ENCODE results near the gene MMP15. TPM values are rescaled to one million over a fixed set of nuclear protein-coding genes. Genes with fewer than 3 reads are reported as not detected.

Gene MMP15
- total and polyA plus RNA-seq, 11 donors = 22.1 to 84.7 (median 60.8) TPM

DNA sequence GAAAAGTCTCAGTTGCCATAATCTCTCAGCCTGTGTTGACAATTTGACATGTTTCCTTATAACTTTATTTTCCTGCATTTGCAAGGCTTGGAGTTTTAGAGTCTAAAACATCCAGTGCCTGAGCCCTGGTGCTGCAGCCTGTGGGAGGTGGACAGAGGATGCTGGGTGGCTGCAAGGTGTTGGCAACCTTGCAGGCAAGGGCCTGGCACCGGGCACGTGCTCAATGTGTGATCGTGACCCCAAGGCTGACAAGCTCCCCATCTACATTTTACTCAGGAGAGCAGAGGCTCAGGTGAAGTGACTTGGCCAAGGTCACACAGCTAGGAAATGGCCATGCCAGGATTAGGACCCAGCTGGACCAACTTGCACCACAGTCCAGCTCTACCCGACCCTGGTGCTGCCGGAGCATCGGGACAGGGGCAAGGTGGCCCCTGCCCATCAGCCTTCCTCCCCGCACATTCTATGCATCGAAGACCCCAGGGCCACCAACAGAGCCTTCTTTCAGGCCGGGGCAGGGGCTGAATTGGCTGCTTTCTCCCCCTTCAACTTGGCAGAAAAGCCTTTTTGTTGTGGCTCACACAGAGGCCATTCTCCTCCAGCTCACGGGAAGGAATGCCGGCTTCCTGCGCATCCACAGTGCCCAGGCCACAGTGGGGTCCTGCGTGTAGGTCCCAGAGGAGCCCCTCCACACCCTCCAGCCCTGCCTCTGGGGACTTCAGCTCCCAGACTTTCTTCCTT is 23.1 kb downstream of the MMP15 start:
- intact Hi-C loops (cut with DNase I) = loop anchor here in 1 of 10 donors (5.0 kb wide), 1 partner anchor 34 kb away; no protein-coding TSS in a partner anchor
- WGBS, 4 donors = 69 to 75% (median 74%) methylated on average over 12 to 13 of the region's 13 CpGs
- no peak for ATAC-seq
- Histone ChIP-seq H3K27me3 (no peaks in the 10 kb centered on the region), H3K9me3 (no peaks in the 10 kb centered on the region), H3K27ac (peak overlapping the region in 11 of 12 donors; percentile 58 to 86 (median 71)), H3K4me3 (no peak overlapping the region), H3K36me3 (peaks cover 0 to 17% (median 14%) of the 10 kb centered on the region in 9 donors), H3K4me1 (peaks cover 4 to 55% (median 34%) of the 10 kb centered on the region in 12 donors)
- DNase-seq = peak in 1 of 5 donors; percentile 46
- no peak for TF ChIP-seq POLR2A (IDR thresholded peaks at IDR 0.05)
- TF ChIP-seq, protein P1, sequence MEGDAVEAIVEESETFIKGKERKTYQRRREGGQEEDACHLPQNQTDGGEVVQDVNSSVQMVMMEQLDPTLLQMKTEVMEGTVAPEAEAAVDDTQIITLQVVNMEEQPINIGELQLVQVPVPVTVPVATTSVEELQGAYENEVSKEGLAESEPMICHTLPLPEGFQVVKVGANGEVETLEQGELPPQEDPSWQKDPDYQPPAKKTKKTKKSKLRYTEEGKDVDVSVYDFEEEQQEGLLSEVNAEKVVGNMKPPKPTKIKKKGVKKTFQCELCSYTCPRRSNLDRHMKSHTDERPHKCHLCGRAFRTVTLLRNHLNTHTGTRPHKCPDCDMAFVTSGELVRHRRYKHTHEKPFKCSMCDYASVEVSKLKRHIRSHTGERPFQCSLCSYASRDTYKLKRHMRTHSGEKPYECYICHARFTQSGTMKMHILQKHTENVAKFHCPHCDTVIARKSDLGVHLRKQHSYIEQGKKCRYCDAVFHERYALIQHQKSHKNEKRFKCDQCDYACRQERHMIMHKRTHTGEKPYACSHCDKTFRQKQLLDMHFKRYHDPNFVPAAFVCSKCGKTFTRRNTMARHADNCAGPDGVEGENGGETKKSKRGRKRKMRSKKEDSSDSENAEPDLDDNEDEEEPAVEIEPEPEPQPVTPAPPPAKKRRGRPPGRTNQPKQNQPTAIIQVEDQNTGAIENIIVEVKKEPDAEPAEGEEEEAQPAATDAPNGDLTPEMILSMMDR (IDR thresholded peaks at IDR 0.05) = no peak

DNA sequence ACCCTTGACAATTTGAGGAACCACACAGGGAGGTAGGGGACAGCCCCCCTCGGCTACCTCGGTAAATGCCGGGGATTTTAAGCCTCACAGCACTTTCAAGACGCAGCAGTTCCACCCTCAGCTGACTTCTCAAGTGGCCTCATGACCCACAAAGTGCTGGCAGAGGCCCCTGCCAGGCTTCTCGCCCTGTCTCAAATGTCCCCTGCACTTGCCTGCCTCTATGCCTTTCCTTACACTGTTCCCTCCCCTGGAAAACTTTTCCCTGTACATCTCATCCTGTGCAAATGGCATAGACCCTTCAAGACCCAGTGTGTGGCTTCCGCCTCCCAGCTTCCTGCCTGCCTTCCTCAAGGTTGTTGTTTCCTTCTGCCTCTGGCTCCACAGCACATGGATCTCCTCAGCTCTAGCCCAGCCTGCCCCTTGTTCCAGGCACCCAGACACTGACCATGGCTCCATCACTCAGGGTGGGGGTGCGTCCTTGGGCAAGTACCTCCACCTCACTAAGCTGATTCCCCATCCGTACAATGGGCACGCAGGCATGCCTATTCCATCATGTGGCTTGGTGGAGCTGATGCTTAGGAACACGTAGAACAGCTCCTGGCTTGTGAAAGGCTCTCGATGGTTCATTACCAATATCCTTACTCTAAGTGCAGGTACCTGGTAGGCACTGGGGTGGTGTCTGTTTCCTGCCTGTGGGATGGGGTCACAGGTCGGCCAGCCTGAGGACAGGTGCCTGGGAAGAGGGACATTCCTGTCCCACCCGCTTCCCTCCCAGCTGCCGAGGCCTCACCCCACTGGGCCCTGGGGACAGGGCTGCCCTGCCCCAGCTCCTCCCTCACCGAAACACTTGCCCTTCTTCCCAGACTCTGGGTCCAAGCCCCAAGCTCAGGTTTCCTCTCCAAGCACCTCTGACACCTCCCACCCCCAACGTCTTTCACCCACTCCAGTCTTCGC is 24.0 kb downstream of the MMP15 start:
- H3K27me3 ChIP-seq = no peaks in the 10 kb centered on the region
- TF ChIP-seq POLR2A (IDR thresholded peaks at IDR 0.05) = no peak
- TF ChIP-seq, protein P1 (IDR thresholded peaks at IDR 0.05) = no peak
- WGBS, 4 donors = 61 to 69% (median 67%) methylated on average over 17 of the region's 17 CpGs
- ATAC-seq (peak in 2 of 4 donors; percentile 4), DNase-seq (peak in 1 of 5 donors; percentile 58)
- H3K4me1 ChIP-seq = peaks cover 4 to 55% (median 34%) of the 10 kb centered on the region in 12 donors
- peaks cover 0 to 9% (median 7%) of the 10 kb centered on the region in 9 donors for H3K36me3 ChIP-seq
- H3K4me3 ChIP-seq = no peak overlapping the region
- intact Hi-C loops (cut with DNase I) = loop anchor here in 1 of 10 donors (5.0 kb wide), 1 partner anchor 33 kb away; no protein-coding TSS in a partner anchor
- peak overlapping the region in 8 of 12 donors; percentile 57 to 86 (median 70) for H3K27ac ChIP-seq
- no peaks in the 10 kb centered on the region for H3K9me3 ChIP-seq

DNA sequence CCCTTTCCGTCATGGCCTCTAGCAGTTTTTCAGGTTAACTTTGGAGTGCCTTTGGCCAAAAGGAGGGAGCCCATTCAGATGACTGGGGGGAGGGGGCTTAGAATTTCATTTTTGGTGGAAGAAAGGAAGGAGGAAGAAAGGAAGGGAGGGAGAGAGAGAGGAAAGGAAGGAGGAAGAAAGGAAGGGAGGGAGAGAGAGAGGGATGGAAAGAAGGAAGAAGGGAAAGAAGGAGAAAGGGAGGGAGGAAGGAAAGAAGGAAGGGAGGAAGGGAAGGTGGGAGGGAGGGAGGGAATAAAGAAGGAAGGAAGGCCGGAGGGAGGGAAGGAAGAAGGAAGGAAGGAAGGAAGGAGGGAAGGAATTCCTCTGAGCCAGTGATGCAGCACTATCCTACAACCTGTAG is 25.7 kb downstream of the MMP15 start:
- TF ChIP-seq, protein P1 (IDR thresholded peaks at IDR 0.05) = no peak
- no peak for TF ChIP-seq POLR2A (IDR thresholded peaks at IDR 0.05)
- DNase-seq (no peak), ATAC-seq (no peak)
- H3K27me3 ChIP-seq = no peaks in the 10 kb centered on the region
- peaks cover 4 to 47% (median 33%) of the 10 kb centered on the region in 12 donors for H3K4me1 ChIP-seq
- intact Hi-C loops (cut with DNase I) = no loop called here
- no peaks in the 10 kb centered on the region for H3K9me3 ChIP-seq
- 73 to 80% (median 76%) methylated on average over 2 of the region's 2 CpGs for WGBS, 4 donors
- H3K27ac ChIP-seq = no peak overlapping the region
- no peak overlapping the region for H3K4me3 ChIP-seq
- H3K36me3 ChIP-seq = no peaks in the 10 kb centered on the region

Data from heart left ventricle (tissue), 16 donors.